Stimulated activated CD8-positive, alpha-beta memory T cell treated with anti-CD3 and anti-CD28 coated beads, Interleukin-15, amount 100 ng/mL, for 48 hours (primary cell): ENCODE data around the gene ZNF611.
A peak's percentile ranks its signal among the peaks of the same experiment; 100 is the strongest.
"Not testable (repeated sequence)": the region's sequence is repeated elsewhere in the genome, so short reads cannot be mapped to it uniquely, and the experiment has no call there.

ENCODE experiments used
- DNase-seq, 2 donors: peaks; one replicate each; pipeline ENCODE4 v3.0.0-alpha.2; 2020; ENCODE audit warnings: low read depth in 2 of 2

The ZNF611 gene

GRCh38 chr19:52716522-52716921 is 18.3 kb downstream of the ZNF611 start:
- no peak for DNase-seq

GRCh38 chr19:52715902-52716301 is 18.9 kb downstream of the ZNF611 start:
- DNase-seq = peak; percentile 4 to 5

- not testable (repeated sequence) for DNase-seq
Observed at GRCh38 chr19:52715330-52715729, 19.5 kb downstream of the ZNF611 start.

GRCh38 chr19:52713051-52713450 is 21.8 kb downstream of the ZNF611 start:
- DNase-seq = not testable (repeated sequence)

- DNase-seq = not testable (repeated sequence)
Observed at GRCh38 chr19:52711661-52712060, 23.2 kb downstream of the ZNF611 start.

GRCh38 chr19:52710538-52710937 is 24.3 kb downstream of the ZNF611 start:
- DNase-seq = no peak

GRCh38 chr19:52705615-52706014 is 29.2 kb downstream of the ZNF611 start:
- DNase-seq = not testable (repeated sequence)

GRCh38 chr19:52703917-52704316 is 30.9 kb downstream of the ZNF611 start:
- DNase-seq = no peak

- no peak for DNase-seq
Observed at GRCh38 chr19:52700673-52701072, 34.2 kb downstream of the ZNF611 start.

- not testable (repeated sequence) for DNase-seq
Observed at GRCh38 chr19:52699555-52699954, 35.3 kb downstream of the ZNF611 start.

GRCh38 chr19:52695996-52696395 is 38.8 kb downstream of the ZNF611 start:
- DNase-seq = no peak

GRCh38 chr19:52694921-52695320 is 39.9 kb downstream of the ZNF611 start:
- no peak for DNase-seq

- DNase-seq = not testable (repeated sequence)
Observed at GRCh38 chr19:52694281-52694680, 40.6 kb downstream of the ZNF611 start.

GRCh38 chr19:52692431-52693008 is 42.3 kb downstream of the ZNF611 start:
- DNase-seq = no peak

- DNase-seq = no peak
Observed at GRCh38 chr19:52691737-52692136, 43.1 kb downstream of the ZNF611 start.

- no peak for DNase-seq
Observed at GRCh38 chr19:52691215-52691610, 43.6 kb downstream of the ZNF611 start.

- DNase-seq = peak; percentile 82 to 86
Observed at GRCh38 chr19:52690369-52691214, 44.3 kb downstream of the ZNF611 start.

- DNase-seq = peak; percentile 0 to 16
Observed at GRCh38 chr19:52689843-52690368, 44.9 kb downstream of the ZNF611 start.

- not testable (repeated sequence) for DNase-seq
Observed at GRCh38 chr19:52688925-52689796, 45.7 kb downstream of the ZNF611 start.

GRCh38 chr19:52688335-52688734 is 46.5 kb downstream of the ZNF611 start:
- no peak for DNase-seq

GRCh38 chr19:52687684-52688083 is 47.2 kb downstream of the ZNF611 start:
- no peak for DNase-seq

- no peak for DNase-seq
Observed at GRCh38 chr19:52685811-52686210, 49.0 kb downstream of the ZNF611 start.
